Neural progenitor cell (in vitro differentiated cells): ENCODE results near the gene AGO3. TPM values are rescaled to one million over a fixed set of nuclear protein-coding genes. Genes with fewer than 3 reads are reported as not detected.

Experiments
- DNase-seq: peaks from one replicate; pipeline ENCODE4 v3.0.0-alpha.2; 2016; ENCODE audit warnings: low spot score
- H2AFZ ChIP-seq: fragments of 200-600 bp; sonication (generic); replicated peaks from 2 replicates; pipeline ENCODE4 v1.6.1; 2016; ENCODE audit warnings: antibody characterized with exemption
- H3F3A ChIP-seq: fragments of 200-600 bp; sonication (generic); 2 replicates; pipeline ENCODE4 v1.6.1; 2016; ENCODE audit warnings: antibody characterized with exemption, low read depth
- H3K27ac ChIP-seq: fragments of 200-600 bp; sonication (generic); 2 replicates; pipeline ENCODE4 v1.5.1; 2016; ENCODE audit warnings: mild to moderate bottlenecking
- H3K27me3 ChIP-seq: fragments of 200-600 bp; sonication (generic); 2 replicates; pipeline ENCODE4 v1.6.1; 2016; ENCODE audit warnings: mild to moderate bottlenecking, moderate library complexity
- H3K36me3 ChIP-seq: fragments of 200-600 bp; sonication (generic); 2 replicates; pipeline ENCODE4 v1.5.1; 2016
- H3K4me1 ChIP-seq: fragments of 200-600 bp; sonication (generic); 2 replicates; pipeline ENCODE4 v1.6.1; 2016; ENCODE audit warnings: mixed run types
- H3K4me2 ChIP-seq: fragments of 200-600 bp; sonication (generic); 2 replicates; pipeline ENCODE4 v1.6.1; 2016
- H3K4me3 ChIP-seq: fragments of 200-600 bp; sonication (generic); 2 replicates; pipeline ENCODE4 v1.5.1; 2016
- H3K79me2 ChIP-seq: fragments of 200-600 bp; sonication (generic); 2 replicates; pipeline ENCODE4 v1.6.1; 2016; ENCODE audit warnings: low read depth
- H3K9ac ChIP-seq: fragments of 200-600 bp; sonication (generic); 2 replicates; pipeline ENCODE4 v1.6.1; 2016
- H3K9me3 ChIP-seq: fragments of 200-600 bp; sonication (generic); 2 replicates; pipeline ENCODE4 v1.5.1; 2016; ENCODE audit warnings: low read depth
- H4K20me1 ChIP-seq: fragments of 200-600 bp; sonication (generic); 2 replicates; pipeline ENCODE4 v1.6.1; 2016; ENCODE audit warnings: low read depth
- H3K27ac Mint-ChIP-seq: 3 replicates; pipeline ENCODE4 v1.8.0; 2021; ENCODE audit warnings: mixed read lengths
- H3K27me3 Mint-ChIP-seq: 2 replicates; pipeline ENCODE4 v1.8.0; 2022; ENCODE audit warnings: low read depth, mild to moderate bottlenecking, inconsistent platforms, moderate library complexity, mixed read lengths; ENCODE audit not compliant: insufficient read depth
- H3K36me3 Mint-ChIP-seq: 3 replicates; pipeline ENCODE4 v1.8.0; 2021; ENCODE audit warnings: mixed read lengths
- H3K4me1 Mint-ChIP-seq: 3 replicates; pipeline ENCODE4 v1.8.0; 2021; ENCODE audit warnings: mixed read lengths
- H3K4me3 Mint-ChIP-seq: 3 replicates; pipeline ENCODE4 v1.8.0; 2021; ENCODE audit warnings: mild to moderate bottlenecking, moderate library complexity, mixed read lengths
- H3K9me3 Mint-ChIP-seq: 3 replicates; pipeline ENCODE4 v1.8.0; 2020; ENCODE audit warnings: mixed read lengths
- EZH2 ChIP-seq: fragments of 200-600 bp; sonication (generic); IDR thresholded peaks from 2 replicates; pipeline ENCODE4 v1.6.1; 2017; ENCODE audit warnings: antibody characterized with exemption, mild to moderate bottlenecking, moderate library complexity
- EZH2phosphoT487 ChIP-seq: fragments of 200-600 bp; sonication (generic); IDR thresholded peaks from 2 replicates; pipeline ENCODE4 v1.6.1; 2017; ENCODE audit warnings: antibody characterized with exemption
- total RNA-seq: library from RNA; depleted of rRNA; stranded (reverse); fragments of >200 nt; gene quantifications from 2 replicates; pipeline ENCODE4 v1.2.3, GENCODE V29; 2015; ENCODE audit warnings: low replicate concordance
- TF ChIP-seq, protein P1 (sequence below): fragments of 200-600 bp; sonication (generic); IDR thresholded peaks from 2 replicates; pipeline ENCODE4 v1.5.1; 2017; ENCODE audit warnings: antibody characterized with exemption, mild to moderate bottlenecking

The AGO3 gene
- total RNA-seq, 1 donor from 2014 or later = 45.2 TPM

DNA sequence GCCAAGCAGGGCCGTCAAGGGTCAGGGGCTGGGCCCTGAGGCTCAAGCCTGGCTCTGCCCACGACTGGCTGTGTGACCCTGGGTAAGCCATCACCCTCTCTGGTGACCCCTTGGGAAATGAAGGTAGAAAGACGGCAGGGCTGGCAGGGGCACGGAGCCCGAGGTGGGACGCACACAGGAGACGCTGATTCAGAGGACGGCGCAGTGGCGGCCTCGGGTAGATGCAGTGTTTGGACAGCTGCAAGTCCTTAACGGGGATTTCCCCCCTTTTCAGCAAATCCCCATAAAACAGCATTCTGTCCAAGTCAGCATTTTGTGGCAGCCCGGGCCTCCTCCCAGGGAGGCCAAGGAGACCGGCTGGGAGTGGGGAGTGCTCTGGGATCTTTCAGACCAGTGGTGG, 177.4 kb downstream of the AGO3 start:
- H4K20me1 ChIP-seq = no peaks in the 10 kb centered on the region
- Mint-ChIP-seq H3K9me3 (no peaks in the 10 kb centered on the region), H3K4me3 (no peak overlapping the region), H3K4me1 (peaks cover 8% of the 10 kb centered on the region), H3K27me3 (peaks cover 11% of the 10 kb centered on the region), H3K36me3 (no peaks in the 10 kb centered on the region), H3K27ac (no peak overlapping the region)
- no peaks in the 10 kb centered on the region for H3K4me1 ChIP-seq
- H3K9me3 ChIP-seq = no peaks in the 10 kb centered on the region
- DNase-seq = no peak
- H3K79me2 ChIP-seq = no peaks in the 10 kb centered on the region
- H3F3A ChIP-seq = no peaks in the 10 kb centered on the region
- H3K27me3 ChIP-seq = no peaks in the 10 kb centered on the region
- TF ChIP-seq EZH2phosphoT487 = no peak
- no peak for TF ChIP-seq EZH2
- TF ChIP-seq, protein P1, sequence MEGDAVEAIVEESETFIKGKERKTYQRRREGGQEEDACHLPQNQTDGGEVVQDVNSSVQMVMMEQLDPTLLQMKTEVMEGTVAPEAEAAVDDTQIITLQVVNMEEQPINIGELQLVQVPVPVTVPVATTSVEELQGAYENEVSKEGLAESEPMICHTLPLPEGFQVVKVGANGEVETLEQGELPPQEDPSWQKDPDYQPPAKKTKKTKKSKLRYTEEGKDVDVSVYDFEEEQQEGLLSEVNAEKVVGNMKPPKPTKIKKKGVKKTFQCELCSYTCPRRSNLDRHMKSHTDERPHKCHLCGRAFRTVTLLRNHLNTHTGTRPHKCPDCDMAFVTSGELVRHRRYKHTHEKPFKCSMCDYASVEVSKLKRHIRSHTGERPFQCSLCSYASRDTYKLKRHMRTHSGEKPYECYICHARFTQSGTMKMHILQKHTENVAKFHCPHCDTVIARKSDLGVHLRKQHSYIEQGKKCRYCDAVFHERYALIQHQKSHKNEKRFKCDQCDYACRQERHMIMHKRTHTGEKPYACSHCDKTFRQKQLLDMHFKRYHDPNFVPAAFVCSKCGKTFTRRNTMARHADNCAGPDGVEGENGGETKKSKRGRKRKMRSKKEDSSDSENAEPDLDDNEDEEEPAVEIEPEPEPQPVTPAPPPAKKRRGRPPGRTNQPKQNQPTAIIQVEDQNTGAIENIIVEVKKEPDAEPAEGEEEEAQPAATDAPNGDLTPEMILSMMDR = no peak
- no peak overlapping the region for H3K4me3 ChIP-seq
- H2AFZ ChIP-seq = no peak overlapping the region
- no peak overlapping the region for H3K9ac ChIP-seq
- no peak overlapping the region for H3K27ac ChIP-seq
- no peaks in the 10 kb centered on the region for H3K36me3 ChIP-seq
- H3K4me2 ChIP-seq = no peak overlapping the region

DNA sequence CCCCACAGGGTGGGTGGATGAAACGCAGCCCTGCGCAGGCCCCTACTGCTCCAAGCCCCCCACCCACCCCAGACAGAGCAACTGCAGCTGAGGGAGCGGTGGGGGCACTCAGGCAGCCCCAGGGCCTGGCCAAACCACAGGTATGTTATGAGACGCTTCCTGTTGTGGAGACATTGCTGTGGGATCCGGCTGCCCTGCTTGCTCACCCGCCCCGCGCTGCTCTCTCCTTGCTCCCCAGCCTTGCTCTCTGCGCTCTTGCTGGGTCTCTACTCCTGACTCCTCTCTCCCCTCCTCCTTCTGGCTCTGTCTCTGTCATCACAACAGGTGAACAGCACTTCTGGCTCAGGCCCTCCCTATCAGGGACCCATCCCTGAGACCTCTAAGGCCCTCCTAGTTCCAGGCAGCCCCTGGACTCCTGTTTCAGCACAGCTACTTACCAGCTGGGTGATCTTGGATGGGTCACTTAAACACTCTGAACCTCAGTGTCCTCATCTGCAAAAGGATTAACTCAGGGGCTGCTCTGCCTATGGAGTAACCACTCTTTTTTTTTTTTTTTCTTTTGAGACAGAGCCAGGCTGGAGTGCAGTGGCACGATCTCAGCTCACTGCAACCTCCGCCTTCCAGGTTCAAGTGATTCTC, 178.3 kb downstream of the AGO3 start:
- H3F3A ChIP-seq = no peaks in the 10 kb centered on the region
- no peaks in the 10 kb centered on the region for H3K79me2 ChIP-seq
- Mint-ChIP-seq H3K36me3 (no peaks in the 10 kb centered on the region), H3K27me3 (peaks cover 10% of the 10 kb centered on the region), H3K4me3 (no peak overlapping the region), H3K4me1 (peaks cover 12% of the 10 kb centered on the region), H3K9me3 (no peaks in the 10 kb centered on the region), H3K27ac (peak overlapping the region; percentile 8)
- H3K36me3 ChIP-seq = no peaks in the 10 kb centered on the region
- H3K4me1 ChIP-seq = no peaks in the 10 kb centered on the region
- no peak overlapping the region for H2AFZ ChIP-seq
- no peaks in the 10 kb centered on the region for H3K9me3 ChIP-seq
- H3K4me3 ChIP-seq = no peak overlapping the region
- H3K27me3 ChIP-seq = no peaks in the 10 kb centered on the region
- no peak overlapping the region for H3K27ac ChIP-seq
- TF ChIP-seq EZH2 (no peak), EZH2phosphoT487 (no peak)
- TF ChIP-seq, protein P1 = no peak
- H3K4me2 ChIP-seq = no peak overlapping the region
- no peaks in the 10 kb centered on the region for H4K20me1 ChIP-seq
- H3K9ac ChIP-seq = no peak overlapping the region
- no peak for DNase-seq

DNA sequence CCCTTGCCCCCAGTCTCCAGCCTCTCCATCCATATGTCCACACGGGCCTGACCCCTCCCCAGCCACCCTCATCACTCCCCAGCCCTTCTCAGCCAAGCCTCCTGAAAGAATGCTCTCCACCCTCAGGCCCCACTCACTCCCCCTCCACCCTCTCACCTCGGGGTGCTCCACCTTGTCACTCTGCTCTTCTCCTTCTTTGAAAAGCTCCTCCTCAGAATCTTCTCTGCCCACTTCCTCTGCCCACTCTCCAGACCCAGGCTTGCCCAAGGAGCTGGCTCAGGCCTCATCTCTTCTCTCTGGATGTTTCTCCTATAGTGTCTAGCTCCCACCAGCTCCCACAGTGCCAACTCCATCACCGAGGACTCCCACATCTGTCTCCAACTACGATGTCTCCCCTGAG, 180.2 kb downstream of the AGO3 start:
- no peaks in the 10 kb centered on the region for H3K27me3 ChIP-seq
- H3K4me1 ChIP-seq = peaks cover 6% of the 10 kb centered on the region
- H3K4me1 Mint-ChIP-seq = peaks cover 18% of the 10 kb centered on the region
- H3F3A ChIP-seq = no peaks in the 10 kb centered on the region
- no peaks in the 10 kb centered on the region for H3K79me2 ChIP-seq
- H3K27me3 Mint-ChIP-seq = peaks cover 11% of the 10 kb centered on the region
- no peaks in the 10 kb centered on the region for H3K36me3 ChIP-seq
- H3K9me3 ChIP-seq = no peaks in the 10 kb centered on the region
- H3K4me3 ChIP-seq = no peak overlapping the region
- H4K20me1 ChIP-seq = no peaks in the 10 kb centered on the region
- DNase-seq = no peak
- H2AFZ ChIP-seq = no peak overlapping the region
- H3K9me3 Mint-ChIP-seq = no peaks in the 10 kb centered on the region
- no peaks in the 10 kb centered on the region for H3K36me3 Mint-ChIP-seq
- H3K4me2 ChIP-seq = no peak overlapping the region
- H3K27ac Mint-ChIP-seq = no peak overlapping the region
- TF ChIP-seq EZH2 (no peak), EZH2phosphoT487 (no peak)
- TF ChIP-seq, protein P1 = no peak
- no peak overlapping the region for H3K27ac ChIP-seq
- H3K4me3 Mint-ChIP-seq = peak overlapping the region; percentile 29
- no peak overlapping the region for H3K9ac ChIP-seq
